IMR-90 (cell line): Measurements from ENCODE around the gene TOR4A. TPM values are rescaled to one million over a fixed set of nuclear protein-coding genes. Genes with fewer than 3 reads are reported as not detected.

ENCODE experiments used
- ATAC-seq: fragments of 200-7000 bp; cut with Tn5 transposase; 2 replicates; pipeline ENCODE4 v1.9.1; 2020; ENCODE audit warnings: low read depth, mild to moderate bottlenecking, moderate library complexity
- BruUV-seq: library from RNA; stranded (reverse); fragments of 400-500 nt; replicated peaks from 2 replicates; lab custom pipeline; 2021; lab: Mats Ljungman, UMichigan
- CTCF ChIA-PET: fragments of 300-600 bp; formaldehyde crosslinking; extraction: SDS; loops from one replicate; lab custom pipeline; 2021; ENCODE audit warnings: antibody characterized with exemption; lab: Yijun Ruan, JAX
- POLR2A ChIA-PET: fragments of 300-600 bp; sonication (Branson Sonifier 250); formaldehyde crosslinking; loops from one replicate; lab custom pipeline; 2022; ENCODE audit warnings: antibody characterized with exemption; ENCODE audit not compliant: unreplicated experiment; lab: Charles Lee
- DNase-seq: peaks from one replicate; pipeline ENCODE4 v3.0.0; 2013
- H2AFZ ChIP-seq: replicated peaks from 2 replicates; pipeline ENCODE3; 2013; ENCODE audit warnings: low read length, mild to moderate bottlenecking; ENCODE audit not compliant: poor library complexity
- H2AK5ac ChIP-seq: 2 replicates; pipeline ENCODE4 v1.6.1; 2013; ENCODE audit warnings: low read depth, low read length, inconsistent platforms
- H2AK9ac ChIP-seq: replicated peaks from 2 replicates; pipeline ENCODE3; 2013; ENCODE audit warnings: mild to moderate bottlenecking, low read depth, low read length, moderate library complexity; ENCODE audit not compliant: poor library complexity
- H2BK120ac ChIP-seq: 2 replicates; pipeline ENCODE4 v1.6.1; 2013; ENCODE audit warnings: low read depth, low read length, inconsistent platforms
- H2BK15ac ChIP-seq: 3 replicates; pipeline ENCODE4 v1.6.1; 2013; ENCODE audit warnings: low read depth, low read length, inconsistent platforms
- H2BK20ac ChIP-seq: 2 replicates; pipeline ENCODE4 v1.6.1; 2013; ENCODE audit warnings: low read depth, mild to moderate bottlenecking, inconsistent platforms, low read length, moderate library complexity
- H2BK5ac ChIP-seq: 2 replicates; pipeline ENCODE4 v1.6.1; 2013; ENCODE audit warnings: mild to moderate bottlenecking, low read depth, low read length, inconsistent platforms; ENCODE audit not compliant: poor library complexity, severe bottlenecking
- H3K14ac ChIP-seq: replicated peaks from 2 replicates; pipeline ENCODE4 v1.6.1; 2013; ENCODE audit warnings: low read depth, low read length, inconsistent platforms
- H3K18ac ChIP-seq: 2 replicates; pipeline ENCODE4 v1.6.1; 2013; ENCODE audit warnings: low read depth, low read length, control low read depth
- H3K23ac ChIP-seq: 2 replicates; pipeline ENCODE4 v1.6.1; 2013; ENCODE audit warnings: low read depth, low read length, inconsistent platforms
- H3K27ac ChIP-seq: 2 replicates; pipeline ENCODE4 v1.5.1; 2013; ENCODE audit warnings: mild to moderate bottlenecking, control low read depth, low read length; ENCODE audit not compliant: insufficient read depth
- H3K27me3 ChIP-seq: 2 replicates; pipeline ENCODE4 v1.6.1; 2013; ENCODE audit warnings: low read length; ENCODE audit not compliant: control insufficient read depth, insufficient read depth
- H3K36me3 ChIP-seq: 2 replicates; pipeline ENCODE4 v1.6.1; 2013; ENCODE audit warnings: low read length, mixed read lengths; ENCODE audit not compliant: control insufficient read depth, insufficient read depth
- H3K4ac ChIP-seq: 2 replicates; pipeline ENCODE4 v1.6.1; 2013; ENCODE audit warnings: low read depth, low read length, inconsistent platforms
- H3K4me1 ChIP-seq: 2 replicates; pipeline ENCODE4 v1.6.1; 2013; ENCODE audit warnings: low read length, mixed read lengths; ENCODE audit not compliant: control insufficient read depth, insufficient read depth
- H3K4me2 ChIP-seq: 2 replicates; pipeline ENCODE4 v1.6.1; 2013; ENCODE audit warnings: low read depth, mild to moderate bottlenecking, control low read depth, low read length, moderate library complexity
- H3K4me3 ChIP-seq: 2 replicates; pipeline ENCODE4 v1.5.1; 2013; ENCODE audit warnings: low read depth, mild to moderate bottlenecking, control low read depth, low read length, moderate library complexity; ENCODE audit not compliant: insufficient read depth
- H3K56ac ChIP-seq: 2 replicates; pipeline ENCODE4 v1.6.1; 2013; ENCODE audit warnings: low read length, inconsistent platforms; ENCODE audit not compliant: insufficient read depth; ENCODE audit errors: extremely low read depth
- H3K79me1 ChIP-seq, 2 experiments: 2 replicates each; pipeline ENCODE4 v1.6.1; 2013; ENCODE audit warnings: low read length in 2 of 2, inconsistent platforms in 1 of 2, low read depth in 1 of 2
- H3K9ac ChIP-seq: 2 replicates; pipeline ENCODE4 v1.6.1; 2013; ENCODE audit warnings: low read depth, low read length, control low read depth
- H3K9me1 ChIP-seq: 2 replicates; pipeline ENCODE4 v1.6.1; 2013; ENCODE audit warnings: low read length, inconsistent platforms; ENCODE audit not compliant: insufficient read depth
- H3K9me3 ChIP-seq: 2 replicates; pipeline ENCODE4 v1.6.1; 2013; ENCODE audit warnings: low read length; ENCODE audit not compliant: control insufficient read depth, insufficient read depth
- H4K20me1 ChIP-seq: 2 replicates; pipeline ENCODE4 v1.6.1; 2013; ENCODE audit warnings: low read length, inconsistent platforms; ENCODE audit not compliant: insufficient read depth
- H4K5ac ChIP-seq: 2 replicates; pipeline ENCODE4 v1.6.1; 2013; ENCODE audit warnings: mild to moderate bottlenecking, low read depth, low read length, control low read depth
- H4K8ac ChIP-seq, 2 experiments: 2 replicates each; pipeline ENCODE4 v1.6.1; 2013; ENCODE audit warnings: low read depth in 2 of 2, low read length in 2 of 2, control low read depth in 1 of 2, inconsistent platforms in 1 of 2
- H4K91ac ChIP-seq: 2 replicates; pipeline ENCODE4 v1.6.1; 2013; ENCODE audit warnings: low read depth, low read length, inconsistent platforms; ENCODE audit not compliant: insufficient read depth
- CEBPB ChIP-seq: IDR thresholded peaks from 2 replicates; pipeline ENCODE4 v1.6.1; 2012; ENCODE audit warnings: low read depth, low read length, improper control_type of control experiment
- MAFK ChIP-seq: IDR thresholded peaks from 2 replicates; pipeline ENCODE4 v1.6.1; 2012; ENCODE audit warnings: low read depth, low read length, improper control_type of control experiment
- WGBS, 2 experiments: methylation state at CpG; one replicate each; pipeline versions ENCODE4 v1.1.5 to v1.1.7; 2013; ENCODE audit warnings: missing lambda C conversion rate in 2 of 2; ENCODE audit not compliant: insufficient read length in 1 of 2; ENCODE audit errors: extremely low coverage in 2 of 2; 5-methylcytosine and 5-hydroxymethylcytosine counted together
- dilution Hi-C: fragments of 300-500 bp; cut with HindIII; formaldehyde crosslinking; loops from one replicate; pipeline ENCODE4 v1.14.3; 2018; ENCODE audit warnings: low sequenced_read_pairs; ENCODE audit not compliant: unreplicated experiment
- in situ Hi-C: fragments of 300-500 bp; cut with MboI; formaldehyde crosslinking; loops from 3 replicates; pipeline ENCODE4 v1.14.3; 2019; ENCODE audit warnings: low sequenced_read_pairs, inconsistent platforms, mixed read lengths
- intact Hi-C: fragments of 100-400 bp; cut with micrococcal nuclease; formaldehyde crosslinking; loops from 2 replicates; pipeline ENCODE4 v1.10.0; 2022
- polyA plus RNA-seq, 3 experiments: library from polyadenylated mRNA; depleted of rRNA; stranded (reverse); fragments of >200 nt; gene quantifications; 2 replicates each; pipeline ENCODE4 v1.2.3, GENCODE V29; 2012; ENCODE audit warnings: low replicate concordance in 1 of 3
- total RNA-seq: library from RNA; depleted of rRNA; stranded (reverse); fragments of >200 nt; gene quantifications from 2 replicates; pipeline ENCODE4 v1.2.3, GENCODE V29; 2012

Gene TOR4A
- total and polyA plus RNA-seq, 2 of the 4 experiments (the other 2 are of a cell fraction) = 9.7 to 22.9 TPM

DNA sequence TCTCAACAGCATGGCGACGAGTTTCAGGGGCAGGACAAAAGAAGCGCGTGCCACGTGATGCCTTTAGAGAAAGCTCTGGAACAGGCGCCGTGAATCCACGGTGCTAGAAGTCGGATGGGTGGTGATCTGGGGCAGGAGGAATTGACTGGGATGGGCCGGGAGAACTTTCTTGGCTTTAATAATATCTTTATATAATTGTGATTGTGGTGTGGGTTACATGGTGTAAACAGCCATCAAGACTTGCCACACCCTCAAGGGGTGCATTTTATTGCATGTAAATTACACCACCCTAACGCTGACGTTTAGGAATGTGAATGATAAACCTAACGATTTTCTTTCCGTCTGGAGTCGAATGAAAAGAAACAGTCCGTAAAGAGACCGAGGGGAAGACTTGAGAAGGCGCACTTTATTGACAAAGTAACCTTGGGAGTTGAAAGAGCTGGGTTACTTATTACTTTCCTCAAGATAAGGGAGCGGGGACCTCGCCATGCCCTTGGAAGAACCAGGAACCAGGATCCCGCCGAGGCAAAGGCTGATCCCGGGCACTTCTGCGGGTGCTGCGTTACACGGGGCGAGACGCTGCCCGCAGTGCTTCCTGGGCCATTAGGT lies 16.1 kb downstream of the TOR4A start:
- CTCF ChIA-PET = no interaction called here
- no peak for DNase-seq
- dilution Hi-C loops = no loop called here
- Histone ChIP-seq H3K23ac (no peak overlapping the region), H3K4me3 (no peak overlapping the region), H2AK5ac (no peak overlapping the region), H2BK20ac (no peak overlapping the region; the same call in 1 of the 2 replicates), H3K79me1 (no peaks in the 10 kb centered on the region), H3K4ac (no peak overlapping the region), H3K14ac (no peak overlapping the region), H2BK5ac (no peak overlapping the region), H2BK120ac (no peak overlapping the region), H3K9me3 (peaks cover 5% of the 10 kb centered on the region; the same call in 1 of the 2 replicates), H2AFZ (peak overlapping the region; percentile 75), H4K8ac (peak overlapping the region in 1 of 2 experiments; percentile 34; a peak in 1 of 4 replicates), H3K4me1 (no peaks in the 10 kb centered on the region), H3K56ac (no peak overlapping the region), H4K20me1 (no peaks in the 10 kb centered on the region), H3K18ac (no peak overlapping the region), H3K27ac (no peak overlapping the region), H3K27me3 (peaks cover 21% of the 10 kb centered on the region), H4K5ac (no peak overlapping the region), H3K9ac (no peak overlapping the region), H4K91ac (no peak overlapping the region), H3K9me1 (no peaks in the 10 kb centered on the region), H3K36me3 (no peaks in the 10 kb centered on the region), H2AK9ac (no peak overlapping the region), H3K4me2 (no peak overlapping the region), H2BK15ac (no peak overlapping the region)
- no peak for TF ChIP-seq MAFK
- TF ChIP-seq CEBPB = peak; percentile 1; the same call in 1 of the 2 replicates
- WGBS, 2 experiments = 35% methylated on average over 4 of the region's 29 CpGs; no CpG with 5 or more reads in 1 of the 2 experiments
- BruUV-seq = no TSS peak
- intact Hi-C loops = loop anchor here (2.0 to 5.0 kb wide), 2 partner anchors 151 to 234 kb away; no protein-coding TSS in a partner anchor
- no peak for ATAC-seq
- in situ Hi-C loops = loop anchor here (5.0 kb wide), 2 partner anchors 109 to 234 kb away; no protein-coding TSS in a partner anchor
- POLR2A ChIA-PET = no interaction called here
